Nephron progenitor cell (in vitro differentiated cells): Measurements from ENCODE around the gene MYDGF.
A peak's percentile ranks its signal among the peaks of the same experiment; 100 is the strongest.

ENCODE experiments used
- DNase-seq: peaks from one replicate; pipeline ENCODE4 v3.0.0; 2021
- H3K27ac Mint-ChIP-seq: 2 replicates; pipeline ENCODE4 v1.8.0; 2021; ENCODE audit warnings: mild to moderate bottlenecking, moderate library complexity, mixed read lengths
- H3K27me3 Mint-ChIP-seq: 2 replicates; pipeline ENCODE4 v1.8.0; 2021; ENCODE audit warnings: mild to moderate bottlenecking, low read depth, mixed read lengths; ENCODE audit not compliant: poor library complexity
- H3K36me3 Mint-ChIP-seq: 2 replicates; pipeline ENCODE4 v1.8.0; 2021; ENCODE audit warnings: low read depth, mixed read lengths
- H3K4me1 Mint-ChIP-seq: 2 replicates; pipeline ENCODE4 v1.8.0; 2021; ENCODE audit warnings: mixed read lengths
- H3K4me3 Mint-ChIP-seq: 2 replicates; pipeline ENCODE4 v1.8.0; 2021; ENCODE audit warnings: mild to moderate bottlenecking, moderate library complexity, mixed read lengths
- H3K9me3 Mint-ChIP-seq: 2 replicates; pipeline ENCODE4 v1.8.0; 2021; ENCODE audit warnings: mild to moderate bottlenecking, moderate library complexity, mixed read lengths
- CTCF ChIP-seq: fragments of 200-600 bp; sonication (generic); IDR thresholded peaks from 2 replicates; pipeline ENCODE4 v1.5.0; 2021; ENCODE audit warnings: antibody characterized with exemption

Gene MYDGF

GRCh38 chr19:4702764-4703163, 32.6 kb upstream of the MYDGF start:
- TF ChIP-seq CTCF, result no peak
- Mint-ChIP-seq H3K27me3 (peaks cover 3% of the 10 kb centered on the region), H3K4me1 (peaks cover 8% of the 10 kb centered on the region), H3K4me3 (no peak overlapping the region), H3K9me3 (no peaks in the 10 kb centered on the region), H3K27ac (peak overlapping the region; percentile 89), H3K36me3 (peaks cover 38% of the 10 kb centered on the region)
- DNase-seq, result no peak

GRCh38 chr19:4701557-4701956, 31.4 kb upstream of the MYDGF start:
- no peak for TF ChIP-seq CTCF
- peaks cover 34% of the 10 kb centered on the region for H3K36me3 Mint-ChIP-seq
- no peaks in the 10 kb centered on the region for H3K9me3 Mint-ChIP-seq
- no peak overlapping the region for H3K4me3 Mint-ChIP-seq
- peaks cover 10% of the 10 kb centered on the region for H3K4me1 Mint-ChIP-seq
- H3K27me3 Mint-ChIP-seq, result peaks cover 3% of the 10 kb centered on the region
- H3K27ac Mint-ChIP-seq, result no peak overlapping the region
- DNase-seq, result no peak

GRCh38 chr19:4700693-4700970, 30.5 kb upstream of the MYDGF start:
- no peak for DNase-seq
- peaks cover 34% of the 10 kb centered on the region for H3K36me3 Mint-ChIP-seq
- peaks cover 3% of the 10 kb centered on the region for H3K27me3 Mint-ChIP-seq
- H3K9me3 Mint-ChIP-seq, result no peaks in the 10 kb centered on the region
- H3K27ac Mint-ChIP-seq, result no peak overlapping the region
- H3K4me1 Mint-ChIP-seq, result peaks cover 10% of the 10 kb centered on the region
- H3K4me3 Mint-ChIP-seq, result no peak overlapping the region
- no peak for TF ChIP-seq CTCF

GRCh38 chr19:4699826-4700692, 29.9 kb upstream of the MYDGF start:
- no peak for TF ChIP-seq CTCF
- peaks cover 3% of the 10 kb centered on the region for H3K27me3 Mint-ChIP-seq
- DNase-seq, result no peak
- H3K36me3 Mint-ChIP-seq, result peaks cover 39% of the 10 kb centered on the region
- no peak overlapping the region for H3K4me3 Mint-ChIP-seq
- H3K4me1 Mint-ChIP-seq, result peaks cover 10% of the 10 kb centered on the region
- no peaks in the 10 kb centered on the region for H3K9me3 Mint-ChIP-seq
- no peak overlapping the region for H3K27ac Mint-ChIP-seq

- TF ChIP-seq CTCF, result no peak
- H3K36me3 Mint-ChIP-seq, result peaks cover 44% of the 10 kb centered on the region
- H3K27ac Mint-ChIP-seq, result peak overlapping the region; percentile 87
- H3K9me3 Mint-ChIP-seq, result no peaks in the 10 kb centered on the region
- no peak for DNase-seq
- H3K4me1 Mint-ChIP-seq, result peaks cover 10% of the 10 kb centered on the region
- peaks cover 2% of the 10 kb centered on the region for H3K27me3 Mint-ChIP-seq
- H3K4me3 Mint-ChIP-seq, result no peak overlapping the region
Measured at GRCh38 chr19:4697304-4697703, 27.2 kb upstream of the MYDGF start.

GRCh38 chr19:4695224-4695731, 25.1 kb upstream of the MYDGF start:
- Mint-ChIP-seq H3K36me3 (peaks cover 34% of the 10 kb centered on the region), H3K9me3 (no peaks in the 10 kb centered on the region), H3K27ac (no peak overlapping the region), H3K4me3 (no peak overlapping the region), H3K27me3 (peaks cover 2% of the 10 kb centered on the region), H3K4me1 (peaks cover 10% of the 10 kb centered on the region)
- TF ChIP-seq CTCF, result no peak
- DNase-seq, result no peak
